ENCODE measurements around the gene SAMD3.
"Not testable (repeated sequence)": the region's sequence is repeated elsewhere in the genome, so short reads cannot be mapped to it uniquely, and the experiment has no call there.

SAMD3 gene

GRCh38 chr6:130222775-130223174 is at the start of gene SAMD3:
SAMD3 (minus strand) TSS chr6:130222951; CDS start chr6:130215273, 7,678 bp downstream.
- DNase-seq: no peak

GRCh38 chr6:130269969-130270635 is 47.4 kb upstream of the SAMD3 start:
- DNase-seq: no peak

- not testable (repeated sequence) for DNase-seq
Observed at GRCh38 chr6:130265553-130265952, 42.8 kb upstream of the SAMD3 start.

- no peak for DNase-seq
Observed at GRCh38 chr6:130262008-130262407, 39.3 kb upstream of the SAMD3 start.

GRCh38 chr6:130261558-130261957 is 38.8 kb upstream of the SAMD3 start:
- DNase-seq: not testable (repeated sequence)

GRCh38 chr6:130260614-130261241 is 38.0 kb upstream of the SAMD3 start:
- DNase-seq: not testable (repeated sequence)

GRCh38 chr6:130260050-130260462 is 37.3 kb upstream of the SAMD3 start:
- DNase-seq: not testable (repeated sequence)

GRCh38 chr6:130259557-130259956 is 36.8 kb upstream of the SAMD3 start:
- no peak for DNase-seq

GRCh38 chr6:130259140-130259539 is 36.4 kb upstream of the SAMD3 start:
- no peak for DNase-seq

- no peak for DNase-seq
Observed at GRCh38 chr6:130252527-130253237, 29.9 kb upstream of the SAMD3 start.

GRCh38 chr6:130245267-130245666 is 22.5 kb upstream of the SAMD3 start:
- DNase-seq: no peak

GRCh38 chr6:130244728-130245127 is 22.0 kb upstream of the SAMD3 start:
- DNase-seq: no peak

GRCh38 chr6:130240232-130240631 is 17.5 kb upstream of the SAMD3 start:
- DNase-seq: no peak

- DNase-seq: no peak
Observed at GRCh38 chr6:130239755-130240154, 17.0 kb upstream of the SAMD3 start.

GRCh38 chr6:130233330-130233729 is 10.6 kb upstream of the SAMD3 start:
- no peak for DNase-seq

GRCh38 chr6:130230531-130230930 is 7.8 kb upstream of the SAMD3 start:
- DNase-seq: not testable (repeated sequence)

GRCh38 chr6:130229645-130230044 is 6.9 kb upstream of the SAMD3 start:
- DNase-seq: no peak

- DNase-seq: no peak
Observed at GRCh38 chr6:130223508-130223907, 757 bp upstream of the SAMD3 start.

GRCh38 chr6:130218134-130218533 is 4.6 kb downstream of the SAMD3 start:
- no peak for DNase-seq

GRCh38 chr6:130216620-130217019 is 6.1 kb downstream of the SAMD3 start:
- no peak for DNase-seq

- DNase-seq: no peak
Observed at GRCh38 chr6:130215526-130215925, 7.2 kb downstream of the SAMD3 start.

GRCh38 chr6:130212215-130212874 is 10.4 kb downstream of the SAMD3 start:
- no peak for DNase-seq

GRCh38 chr6:130211691-130212090 is 11.1 kb downstream of the SAMD3 start:
- DNase-seq: no peak

Data from NCI-H748 treated with DMSO at 0.1 percent for 48 hours (cell line).